Testis (tissue), 3 donors: ENCODE results near the gene NAGS. TPM values are rescaled to one million over a fixed set of nuclear protein-coding genes. Genes with fewer than 3 reads are reported as not detected.
"Not testable (repeated sequence)": the region's sequence is repeated elsewhere in the genome, so short reads cannot be mapped to it uniquely, and the experiment has no call there.

Experiments
- DNase-seq: peaks from one replicate; pipeline ENCODE4 v3.0.0-alpha.2; 2019
- H3K27ac ChIP-seq, 2 donors: fragments of 200-600 bp; sonication (generic); one replicate each; pipeline ENCODE4 v1.5.1; 2019
- H3K27me3 ChIP-seq: fragments of 200-600 bp; sonication (generic); one replicate; pipeline ENCODE4 v1.5.1; 2019
- H3K36me3 ChIP-seq: fragments of 200-600 bp; sonication (generic); one replicate; pipeline ENCODE4 v1.5.1; 2017; ENCODE audit warnings: low read depth; ENCODE audit errors: missing control alignments
- H3K4me1 ChIP-seq: fragments of 200-600 bp; sonication (generic); one replicate; pipeline ENCODE4 v1.5.1; 2019
- H3K4me3 ChIP-seq, 2 donors: fragments of 200-600 bp; sonication (generic); one replicate each; pipeline ENCODE4 v1.5.1; 2017 to 2019
- H3K9me3 ChIP-seq: fragments of 200-600 bp; sonication (generic); one replicate; pipeline ENCODE4 v1.5.1; 2017
- CTCF ChIP-seq, 3 experiments: fragments of 450-650 bp in 2 of 3; fragments of 200-600 bp in 1 of 3; sonication (generic) in 1 of 3; IDR thresholded peaks; one replicate each; pipeline ENCODE4 v1.5.1; 2016 to 2019; ENCODE audit warnings: antibody characterized with exemption in 3 of 3, mild to moderate bottlenecking in 2 of 3, moderate library complexity in 1 of 3
- POLR2A ChIP-seq: fragments of 450-650 bp; IDR thresholded peaks from one replicate; pipeline ENCODE4 v1.6.1; 2017; ENCODE audit warnings: antibody characterized with exemption, mild to moderate bottlenecking, moderate library complexity
- WGBS, 2 donors: methylation state at CpG; one replicate each; pipeline ENCODE4 v1.1.5; 2018; 5-methylcytosine and 5-hydroxymethylcytosine counted together
- intact Hi-C: fragments of 100-400 bp; cut with DNase I; formaldehyde crosslinking; loops from one replicate; pipeline ENCODE4 v1.15.1; 2023; ENCODE audit warnings: low total_unique reads
- polyA plus RNA-seq: library from polyadenylated mRNA; stranded (reverse); fragments of 350-450 nt; fragmentation: Illumina TruSeq; extraction: RNeasy Lipid Tissue Mini Kit (QIAGEN cat#74804); gene quantifications from one replicate; pipeline ENCODE4 v1.2.3, GENCODE V29; 2014; ENCODE audit warnings: low read depth, low replicate concordance; ENCODE audit not compliant: insufficient read depth
- total RNA-seq, 2 donors: library from RNA; depleted of rRNA; stranded (reverse); fragments of >200 nt; gene quantifications; one replicate each; pipeline ENCODE4 v1.2.3, GENCODE V29; 2016

NAGS gene
- total and polyA plus RNA-seq, 3 donors from 2014 or later = 2.5 to 6.5 (median 3.1) TPM

- Histone ChIP-seq H3K9me3 (no peaks in the 10 kb centered on the region), H3K4me3 (peak overlapping the region; percentile 36 to 57), H3K4me1 (peaks cover 11% of the 10 kb centered on the region), H3K27me3 (no peaks in the 10 kb centered on the region), H3K36me3 (no peaks in the 10 kb centered on the region), H3K27ac (peak overlapping the region in 1 of 2 donors; percentile 50)
- intact Hi-C loops = no loop called here
- TF ChIP-seq CTCF (IDR thresholded peaks at IDR 0.05) (peak; percentile 75 to 93 (median 84)), POLR2A (no peak)
- peak; percentile 78 for DNase-seq
- WGBS, 2 donors = 3 to 4% methylated on average over 41 to 52 of the region's 52 CpGs
Measured at GRCh38 chr17:43994272-43995149, 9.9 kb upstream of the NAGS start.

- Histone ChIP-seq H3K4me3 (peak overlapping the region; percentile 36 to 57), H3K27ac (no peak overlapping the region), H3K9me3 (no peaks in the 10 kb centered on the region), H3K4me1 (peaks cover 11% of the 10 kb centered on the region), H3K36me3 (no peaks in the 10 kb centered on the region), H3K27me3 (no peaks in the 10 kb centered on the region)
- no peak for DNase-seq
- 9 to 18% methylated on average over 12 of the region's 12 CpGs for WGBS, 2 donors
- intact Hi-C loops = no loop called here
- TF ChIP-seq CTCF (IDR thresholded peaks at IDR 0.05) (no peak), POLR2A (no peak)
Measured at GRCh38 chr17:43995150-43995471, 9.3 kb upstream of the NAGS start.

- intact Hi-C loops, H3K27ac ChIP-seq, H3K9me3 ChIP-seq, H3K4me3 ChIP-seq, H3K27me3 ChIP-seq, H3K36me3 ChIP-seq, DNase-seq: not testable (repeated sequence)
- WGBS, 2 donors = 87 to 94% methylated on average over 5 of the region's 5 CpGs
- peaks cover 11% of the 10 kb centered on the region for H3K4me1 ChIP-seq
Measured at GRCh38 chr17:43997180-43997579, 7.2 kb upstream of the NAGS start.

- Histone ChIP-seq H3K9me3 (no peaks in the 10 kb centered on the region), H3K27ac (no peak overlapping the region), H3K27me3 (no peaks in the 10 kb centered on the region), H3K4me3 (no peak overlapping the region), H3K4me1 (peaks cover 11% of the 10 kb centered on the region), H3K36me3 (no peaks in the 10 kb centered on the region)
- WGBS, 2 donors = 92 to 95% methylated on average over 3 of the region's 3 CpGs
- intact Hi-C loops = no loop called here
- DNase-seq = no peak
- TF ChIP-seq POLR2A (no peak), CTCF (IDR thresholded peaks at IDR 0.05) (no peak)
Measured at GRCh38 chr17:43998552-43998951, 5.9 kb upstream of the NAGS start.

GRCh38 chr17:43999024-43999423 lies 5.4 kb upstream of the NAGS start:
- no peak for DNase-seq
- intact Hi-C loops = no loop called here
- TF ChIP-seq POLR2A (no peak), CTCF (IDR thresholded peaks at IDR 0.05) (no peak)
- no peaks in the 10 kb centered on the region for H3K36me3 ChIP-seq
- 80 to 84% methylated on average over 4 of the region's 4 CpGs for WGBS, 2 donors
- no peaks in the 10 kb centered on the region for H3K9me3 ChIP-seq
- H3K4me1 ChIP-seq = peaks cover 11% of the 10 kb centered on the region
- no peaks in the 10 kb centered on the region for H3K27me3 ChIP-seq
- H3K4me3 ChIP-seq = no peak overlapping the region
- no peak overlapping the region for H3K27ac ChIP-seq
